ENCODE measurements around the gene CROCC. TPM values are rescaled to one million over a fixed set of nuclear protein-coding genes. Genes with fewer than 3 reads are reported as not detected.
"Not testable (repeated sequence)": the region's sequence is repeated elsewhere in the genome, so short reads cannot be mapped to it uniquely, and the experiment has no call there.

The CROCC gene
- total RNA-seq, 4 donors from 2014 or later = 15.2 to 33.1 (median 22.1) TPM

DNA sequence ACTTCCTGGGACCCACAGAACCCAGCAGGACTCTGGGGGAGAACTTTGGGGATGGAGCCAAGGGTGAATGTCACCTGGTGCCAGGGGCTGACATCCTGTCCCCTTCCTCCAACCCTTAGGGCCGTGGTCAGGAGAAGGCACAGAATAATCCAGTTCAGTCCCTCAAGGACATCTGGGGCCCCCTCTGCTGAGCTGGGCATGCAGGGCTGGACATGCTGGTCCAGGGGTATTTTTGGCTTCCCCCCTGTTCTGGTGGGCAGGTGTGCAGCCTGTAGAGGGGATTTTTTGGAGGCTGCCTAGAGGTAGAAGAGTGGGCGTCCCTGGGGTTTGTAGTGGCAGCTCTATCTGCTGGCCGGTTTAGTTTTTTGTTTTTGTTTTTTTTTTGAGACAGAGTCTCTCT is 3.4 kb upstream of the CROCC start:
- Histone ChIP-seq H3K36me3 (no peaks in the 10 kb centered on the region), H3K27me3 (no peaks in the 10 kb centered on the region), H3K4me3 (replicated peaks in 1 of 3) (no peak overlapping the region), H3K9me3 (no peaks in the 10 kb centered on the region), H3K27ac (no peak overlapping the region), H3K4me1 (peaks cover 11 to 24% of the 10 kb centered on the region in 2 donors)
- WGBS, 2 donors = 66 to 82% methylated on average over 3 of the region's 3 CpGs
- intact Hi-C loops (cut with DNase I) = no loop called here
- DNase-seq = no peak
- no peak for TF ChIP-seq POLR2A (IDR thresholded peaks at IDR 0.05)

DNA sequence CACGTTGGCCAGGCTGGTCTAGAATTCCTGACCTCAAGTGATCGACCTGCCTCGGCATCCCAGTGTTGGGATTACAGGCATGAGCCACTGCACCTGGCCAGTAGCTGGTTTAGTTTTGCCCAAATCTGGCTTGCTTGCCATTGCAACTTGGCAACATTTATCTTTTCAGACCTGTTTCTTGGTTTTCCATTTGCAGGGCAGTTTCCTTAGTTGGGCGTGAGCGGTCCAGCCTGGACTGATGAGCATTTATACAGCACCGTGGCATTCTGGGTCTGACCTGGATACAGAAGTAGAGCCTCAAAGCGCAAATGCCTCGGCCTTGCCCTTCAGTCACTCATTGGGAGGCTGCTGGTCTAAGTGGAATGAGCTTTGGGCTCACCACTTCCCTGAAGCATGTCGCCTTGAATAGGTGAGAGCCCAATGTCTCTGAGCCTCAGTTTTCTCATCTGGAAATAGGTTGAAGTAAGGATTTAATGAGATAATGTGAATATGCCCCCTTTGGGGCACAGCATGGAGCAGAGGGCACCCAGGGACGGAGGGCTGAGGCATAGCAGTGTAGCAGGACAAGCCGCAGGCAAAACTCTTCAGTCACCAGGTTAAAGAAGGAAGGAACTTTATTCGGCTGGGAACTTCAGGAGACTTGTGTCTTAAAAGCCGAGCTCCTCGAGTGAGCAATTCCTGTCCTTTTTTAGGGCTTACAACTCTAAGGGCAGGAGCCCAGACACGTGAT is 2.6 kb upstream of the CROCC start:
- not testable (repeated sequence) for H3K27me3 ChIP-seq, DNase-seq
- WGBS, 2 donors = 83 to 88% methylated on average over 15 of the region's 15 CpGs

DNA sequence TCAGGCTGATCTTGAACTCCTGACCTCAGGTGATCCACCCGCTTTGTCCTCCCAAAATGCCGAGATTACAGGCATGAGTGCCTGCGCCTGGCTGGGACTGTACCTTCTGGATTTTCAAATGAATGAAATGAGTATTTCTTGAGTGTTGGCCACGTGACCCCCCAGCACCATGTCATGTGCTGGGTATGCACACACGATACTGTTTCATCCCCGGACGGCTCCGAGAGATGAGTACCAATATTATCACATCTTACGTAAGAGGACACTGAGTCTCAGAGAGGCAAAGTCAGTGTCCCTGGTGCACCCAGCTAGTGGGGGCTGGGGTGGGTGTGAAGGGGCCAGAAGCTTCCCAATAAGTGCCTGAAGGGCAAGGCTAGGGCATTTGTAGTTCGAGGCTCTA is 780 bp upstream of the CROCC start:
- H3K27me3 ChIP-seq = no peaks in the 10 kb centered on the region
- H3K27ac ChIP-seq = no peak overlapping the region
- H3K9me3 ChIP-seq = no peaks in the 10 kb centered on the region
- TF ChIP-seq POLR2A (IDR thresholded peaks at IDR 0.05) = no peak
- TF ChIP-seq, protein P1, sequence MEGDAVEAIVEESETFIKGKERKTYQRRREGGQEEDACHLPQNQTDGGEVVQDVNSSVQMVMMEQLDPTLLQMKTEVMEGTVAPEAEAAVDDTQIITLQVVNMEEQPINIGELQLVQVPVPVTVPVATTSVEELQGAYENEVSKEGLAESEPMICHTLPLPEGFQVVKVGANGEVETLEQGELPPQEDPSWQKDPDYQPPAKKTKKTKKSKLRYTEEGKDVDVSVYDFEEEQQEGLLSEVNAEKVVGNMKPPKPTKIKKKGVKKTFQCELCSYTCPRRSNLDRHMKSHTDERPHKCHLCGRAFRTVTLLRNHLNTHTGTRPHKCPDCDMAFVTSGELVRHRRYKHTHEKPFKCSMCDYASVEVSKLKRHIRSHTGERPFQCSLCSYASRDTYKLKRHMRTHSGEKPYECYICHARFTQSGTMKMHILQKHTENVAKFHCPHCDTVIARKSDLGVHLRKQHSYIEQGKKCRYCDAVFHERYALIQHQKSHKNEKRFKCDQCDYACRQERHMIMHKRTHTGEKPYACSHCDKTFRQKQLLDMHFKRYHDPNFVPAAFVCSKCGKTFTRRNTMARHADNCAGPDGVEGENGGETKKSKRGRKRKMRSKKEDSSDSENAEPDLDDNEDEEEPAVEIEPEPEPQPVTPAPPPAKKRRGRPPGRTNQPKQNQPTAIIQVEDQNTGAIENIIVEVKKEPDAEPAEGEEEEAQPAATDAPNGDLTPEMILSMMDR (IDR thresholded peaks at IDR 0.05) = no peak
- no peaks in the 10 kb centered on the region for H3K36me3 ChIP-seq
- no peak for DNase-seq
- peaks cover 8 to 13% of the 10 kb centered on the region in 2 donors for H3K4me1 ChIP-seq
- no peak overlapping the region for H3K4me3 ChIP-seq (replicated peaks in 1 of 3)
- intact Hi-C loops (cut with DNase I) = no loop called here
- WGBS, 2 donors = 86 to 92% methylated on average over 10 of the region's 10 CpGs

More for the DNA sequence above, 2.6 kb upstream of the CROCC start:
- H3K4me3 ChIP-seq (replicated peaks in 1 of 3); H3K27ac ChIP-seq; H3K9me3 ChIP-seq; H3K36me3 ChIP-seq; intact Hi-C loops (cut with DNase I): not testable (repeated sequence)
- peaks cover 8 to 20% of the 10 kb centered on the region in 2 donors for H3K4me1 ChIP-seq

DNA sequence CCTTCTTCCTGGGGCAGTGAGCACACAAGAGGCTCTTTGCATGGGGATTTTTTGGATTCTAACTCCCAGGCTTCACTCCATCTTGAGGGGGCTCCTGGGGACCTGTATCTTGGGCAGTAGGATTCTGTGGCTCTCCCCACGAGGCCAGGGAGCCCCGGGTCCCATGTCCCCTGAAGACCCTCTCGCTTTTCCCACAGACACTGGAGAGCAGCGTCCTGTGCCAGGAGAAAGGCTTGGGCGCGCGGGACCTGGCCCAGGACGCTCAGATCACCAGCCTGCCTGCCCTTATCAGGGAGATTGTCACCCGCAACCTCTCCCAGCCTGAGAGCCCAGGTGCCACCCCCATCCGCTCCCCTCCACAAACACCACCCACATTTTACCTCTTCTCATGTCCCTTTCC is 735 bp downstream of the CROCC start:
- WGBS, 2 donors = 79 to 88% methylated on average over 10 of the region's 10 CpGs
- Histone ChIP-seq H3K4me3 (replicated peaks in 1 of 3) (no peak overlapping the region), H3K27me3 (no peaks in the 10 kb centered on the region), H3K4me1 (peaks cover 8 to 13% of the 10 kb centered on the region in 2 donors), H3K36me3 (no peaks in the 10 kb centered on the region), H3K27ac (no peak overlapping the region), H3K9me3 (no peaks in the 10 kb centered on the region)
- intact Hi-C loops (cut with DNase I) = no loop called here
- TF ChIP-seq, protein P1 (IDR thresholded peaks at IDR 0.05) = no peak
- TF ChIP-seq POLR2A (IDR thresholded peaks at IDR 0.05) = no peak
- DNase-seq = no peak

DNA sequence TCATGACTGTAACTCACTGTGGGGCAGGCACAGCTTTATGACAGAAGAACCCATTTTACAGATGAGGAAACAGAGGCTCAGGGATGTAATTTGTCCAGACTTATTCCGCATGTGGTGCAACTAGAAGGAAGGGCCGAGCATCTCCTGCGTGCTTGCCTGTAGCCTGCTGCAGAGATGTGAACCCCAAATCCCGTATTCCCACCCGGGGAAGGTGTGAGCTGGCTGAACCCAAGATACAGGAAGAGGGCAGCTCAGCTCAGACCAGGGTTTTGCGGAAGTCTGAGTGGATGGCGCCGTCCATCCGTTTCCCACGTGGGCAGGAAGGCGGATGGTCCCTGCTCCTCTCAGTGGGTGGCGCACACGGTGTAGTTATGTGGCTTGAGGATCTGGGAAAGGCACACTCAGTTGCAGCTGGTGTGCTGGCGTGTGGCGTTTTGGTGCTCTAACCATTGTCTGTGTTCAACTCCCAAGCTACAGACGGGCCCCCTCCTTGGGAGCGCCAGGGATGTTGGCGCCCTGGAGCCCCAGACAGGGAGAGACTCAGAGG is 1.2 kb downstream of the CROCC start:
- WGBS, 2 donors = 85 to 89% methylated on average over 18 of the region's 18 CpGs
- TF ChIP-seq, protein P1 (IDR thresholded peaks at IDR 0.05) = no peak
- TF ChIP-seq POLR2A (IDR thresholded peaks at IDR 0.05) = no peak
- intact Hi-C loops (cut with DNase I) = no loop called here

DNA sequence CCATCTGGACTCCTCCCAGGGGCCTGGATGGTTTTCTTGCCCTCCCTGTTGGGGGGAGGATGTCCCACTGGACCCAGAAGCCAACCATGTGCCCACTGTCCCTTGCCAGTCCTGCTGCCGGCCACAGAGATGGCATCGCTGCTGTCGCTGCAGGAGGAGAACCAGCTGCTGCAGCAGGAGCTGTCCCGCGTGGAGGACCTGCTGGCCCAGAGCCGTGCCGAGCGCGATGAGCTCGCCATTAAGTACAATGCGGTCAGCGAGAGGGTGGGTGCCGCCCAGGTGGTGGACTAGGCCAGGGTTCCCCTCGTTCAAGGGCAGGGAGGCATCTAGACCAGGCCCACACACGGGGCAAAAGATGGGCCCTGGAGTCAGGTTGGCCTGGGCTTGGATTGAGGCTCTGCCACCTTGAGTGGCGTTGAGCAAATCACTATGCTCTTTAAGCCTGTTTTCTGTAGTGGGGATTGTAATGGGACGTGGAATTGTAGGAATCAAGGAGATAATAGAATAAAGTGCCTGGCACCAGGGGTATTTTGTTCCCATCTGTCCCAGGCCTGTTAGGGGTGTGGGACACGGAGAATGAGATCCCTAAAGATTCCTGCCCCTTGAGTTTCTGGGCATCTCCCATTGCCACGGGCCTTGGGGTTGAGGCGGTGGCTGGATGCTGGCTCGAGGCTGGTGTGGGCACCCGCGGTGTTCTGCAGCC is 2.6 kb downstream of the CROCC start:
- intact Hi-C loops (cut with DNase I) = no loop called here
- no peaks in the 10 kb centered on the region for H3K27me3 ChIP-seq
- TF ChIP-seq, protein P1 (IDR thresholded peaks at IDR 0.05) = no peak
- TF ChIP-seq POLR2A (IDR thresholded peaks at IDR 0.05) = no peak
- peaks cover 8 to 13% of the 10 kb centered on the region in 2 donors for H3K4me1 ChIP-seq
- no peak overlapping the region for H3K4me3 ChIP-seq (replicated peaks in 1 of 3)
- no peak for DNase-seq
- no peak overlapping the region for H3K27ac ChIP-seq
- no peaks in the 10 kb centered on the region for H3K9me3 ChIP-seq
- 91 to 92% methylated on average over 23 of the region's 23 CpGs for WGBS, 2 donors
- no peaks in the 10 kb centered on the region for H3K36me3 ChIP-seq

More for the DNA sequence above, 1.2 kb downstream of the CROCC start:
- Histone ChIP-seq H3K4me1 (peaks cover 8 to 13% of the 10 kb centered on the region in 2 donors), H3K27ac (no peak overlapping the region), H3K9me3 (no peaks in the 10 kb centered on the region), H3K27me3 (no peaks in the 10 kb centered on the region), H3K36me3 (no peaks in the 10 kb centered on the region), H3K4me3 (replicated peaks in 1 of 3) (no peak overlapping the region)
- no peak for DNase-seq

Data from thyroid gland (tissue), 4 donors.